Fibroblast of the aortic adventitia (primary cell): ENCODE results near the gene A1BG. TPM values are rescaled to one million over a fixed set of nuclear protein-coding genes. Genes with fewer than 3 reads are reported as not detected.

Source experiments
- DNase-seq: peaks from one replicate; pipeline ENCODE4 v3.0.0-alpha.2; 2010; ENCODE audit warnings: low read depth
- H3K4me3 ChIP-seq: 2 replicates; pipeline ENCODE4 v1.5.1; 2011; ENCODE audit warnings: low read depth, mild to moderate bottlenecking, control low read depth, low read length, moderate library complexity
- CTCF ChIP-seq: IDR thresholded peaks from 2 replicates; pipeline ENCODE4 v1.5.1; 2011; ENCODE audit warnings: mild to moderate bottlenecking, low read length, control low read depth, inconsistent platforms; ENCODE audit not compliant: insufficient read depth
- total RNA-seq: library from RNA; depleted of rRNA; stranded (reverse); fragments of >200 nt; gene quantifications from 2 replicates; pipeline ENCODE4 v1.2.3, GENCODE V29; 2012; ENCODE audit warnings: low replicate concordance

Gene A1BG
- total RNA-seq, 1 donor = 6.8 TPM

GRCh38 chr19:58355908-58356765 is 2.8 kb upstream of the A1BG start:
- TF ChIP-seq CTCF = no peak
- peak; percentile 10 for DNase-seq
- H3K4me3 ChIP-seq = no peak overlapping the region

- TF ChIP-seq CTCF = no peak
- H3K4me3 ChIP-seq = no peak overlapping the region
- no peak for DNase-seq
Measured at GRCh38 chr19:58355215-58355796, 2.0 kb upstream of the A1BG start.

- no peak for DNase-seq
- no peak for TF ChIP-seq CTCF
- H3K4me3 ChIP-seq = no peak overlapping the region
Measured at GRCh38 chr19:58354478-58355030, 1.3 kb upstream of the A1BG start.

- no peak for TF ChIP-seq CTCF
- DNase-seq = no peak
- no peak overlapping the region for H3K4me3 ChIP-seq
Measured at GRCh38 chr19:58353717-58354477, 605 bp upstream of the A1BG start.

- no peak for DNase-seq
- TF ChIP-seq CTCF = no peak
- no peak overlapping the region for H3K4me3 ChIP-seq
Measured at GRCh38 chr19:58351990-58352755, 1.1 kb downstream of the A1BG start.

GRCh38 chr19:58351558-58351878 is 1.8 kb downstream of the A1BG start:
- H3K4me3 ChIP-seq = no peak overlapping the region
- TF ChIP-seq CTCF = no peak
- no peak for DNase-seq
